Mesenchymal stem cell (in vitro differentiated cells and primary cell): ENCODE results near the gene LRP8.

Source experiments
- DNase-seq: peaks from one replicate; pipeline ENCODE4 v3.0.0-alpha.2; 2013
- H2AFZ ChIP-seq: one replicate; pipeline ENCODE4 v1.6.1; 2013; ENCODE audit warnings: low read depth, mild to moderate bottlenecking, control low read depth, inconsistent platforms, low read length, moderate library complexity
- H2AK5ac ChIP-seq: 2 replicates; pipeline ENCODE4 v1.6.1; 2013; ENCODE audit warnings: low read length, moderate library complexity, mild to moderate bottlenecking, inconsistent platforms; ENCODE audit not compliant: severe bottlenecking
- H2BK120ac ChIP-seq: one replicate; pipeline ENCODE4 v1.6.1; 2013; ENCODE audit warnings: low read depth, mild to moderate bottlenecking, inconsistent platforms, low read length, moderate library complexity
- H2BK12ac ChIP-seq, 2 experiments: one replicate each; pipeline ENCODE4 v1.6.1; 2013; ENCODE audit warnings: inconsistent platforms in 2 of 2, low read length in 2 of 2, mild to moderate bottlenecking in 2 of 2, moderate library complexity in 2 of 2, control low read depth in 1 of 2
- H2BK15ac ChIP-seq: one replicate; pipeline ENCODE4 v1.6.1; 2013; ENCODE audit warnings: mild to moderate bottlenecking, low read depth, inconsistent platforms; ENCODE audit not compliant: poor library complexity, severe bottlenecking
- H2BK5ac ChIP-seq: 2 replicates; pipeline ENCODE4 v1.6.1; 2013; ENCODE audit warnings: low read depth, mild to moderate bottlenecking, low read length, control low read depth, inconsistent platforms; ENCODE audit not compliant: poor library complexity, severe bottlenecking
- H3K14ac ChIP-seq, 2 experiments: one replicate each; pipeline ENCODE4 v1.6.1; 2013; ENCODE audit warnings: inconsistent platforms in 2 of 2, low read length in 2 of 2, control low read depth in 1 of 2, mild to moderate bottlenecking in 1 of 2, moderate library complexity in 1 of 2
- H3K18ac ChIP-seq, 2 experiments: one replicate each; pipeline ENCODE4 v1.6.1; 2013; ENCODE audit warnings: inconsistent platforms in 2 of 2, low read length in 2 of 2, control low read depth in 1 of 2, low read depth in 1 of 2, mild to moderate bottlenecking in 1 of 2
- H3K23ac ChIP-seq, 2 experiments: one replicate each; pipeline ENCODE4 v1.6.1; 2013; ENCODE audit warnings: inconsistent platforms in 2 of 2, low read length in 2 of 2, mild to moderate bottlenecking in 2 of 2, moderate library complexity in 2 of 2, control low read depth in 1 of 2
- H3K27ac ChIP-seq: 2 replicates; pipeline ENCODE4 v1.5.1; 2013; ENCODE audit warnings: mild to moderate bottlenecking, moderate library complexity, low read length, control low read depth, inconsistent platforms; ENCODE audit not compliant: poor library complexity, severe bottlenecking
- H3K27me3 ChIP-seq, 2 experiments: 2 replicates each; pipeline versions ENCODE4 v1.6.1 to v1.7.0; 2013; ENCODE audit warnings: low read length in 2 of 2, mild to moderate bottlenecking in 2 of 2, moderate library complexity in 2 of 2, control low read depth in 1 of 2, inconsistent platforms in 1 of 2; ENCODE audit not compliant: control insufficient read depth in 1 of 2, insufficient read depth in 1 of 2
- H3K36me3 ChIP-seq, 2 experiments: 2 replicates each; pipeline versions ENCODE4 v1.6.1 to v1.7.0; 2013; ENCODE audit warnings: low read length in 2 of 2, control low read depth in 1 of 2, inconsistent platforms in 1 of 2, low read depth in 1 of 2, mild to moderate bottlenecking in 1 of 2; ENCODE audit not compliant: insufficient read depth in 2 of 2, control insufficient read depth in 1 of 2
- H3K4ac ChIP-seq, 2 experiments: one replicate each; pipeline ENCODE4 v1.6.1; 2013; ENCODE audit warnings: inconsistent platforms in 2 of 2, low read length in 2 of 2, mild to moderate bottlenecking in 2 of 2, moderate library complexity in 2 of 2, control low read depth in 1 of 2, low read depth in 1 of 2
- H3K4me1 ChIP-seq: 2 replicates; pipeline ENCODE4 v1.6.1; 2013; ENCODE audit warnings: low read depth, low read length, control low read depth; ENCODE audit not compliant: control insufficient read depth, insufficient read depth
- H3K4me2 ChIP-seq: 2 replicates; pipeline ENCODE4 v1.6.1; 2013; ENCODE audit warnings: low read length, mild to moderate bottlenecking, inconsistent platforms; ENCODE audit not compliant: poor library complexity, severe bottlenecking
- H3K4me3 ChIP-seq, 2 experiments: 2 replicates each; pipeline versions ENCODE4 v1.5.1 to v1.7.0; 2013; ENCODE audit warnings: low read length in 2 of 2, mild to moderate bottlenecking in 2 of 2, control low read depth in 1 of 2, low read depth in 1 of 2; ENCODE audit not compliant: insufficient read depth in 1 of 2
- H3K79me1 ChIP-seq: replicated peaks from 2 replicates; pipeline ENCODE4 v1.6.1; 2013; ENCODE audit warnings: mild to moderate bottlenecking, control low read depth, low read length, inconsistent platforms; ENCODE audit not compliant: poor library complexity, severe bottlenecking
- H3K9ac ChIP-seq: 2 replicates; pipeline ENCODE4 v1.7.0; 2013; ENCODE audit warnings: mild to moderate bottlenecking, low read length, moderate library complexity
- H3K9me3 ChIP-seq: 2 replicates; pipeline ENCODE4 v1.7.0; 2013; ENCODE audit warnings: mild to moderate bottlenecking, low read length; ENCODE audit not compliant: control insufficient read depth
- H4K8ac ChIP-seq: one replicate; pipeline ENCODE4 v1.6.1; 2013; ENCODE audit warnings: inconsistent platforms, mild to moderate bottlenecking, low read length, moderate library complexity
- H4K91ac ChIP-seq: one replicate; pipeline ENCODE4 v1.6.1; 2013; ENCODE audit warnings: mild to moderate bottlenecking, low read length, inconsistent platforms
- WGBS: methylation state at CpG from one replicate; pipeline ENCODE4 v1.1.7; 2013; ENCODE audit warnings: mixed read lengths; 5-methylcytosine and 5-hydroxymethylcytosine counted together

LRP8 gene

DNA sequence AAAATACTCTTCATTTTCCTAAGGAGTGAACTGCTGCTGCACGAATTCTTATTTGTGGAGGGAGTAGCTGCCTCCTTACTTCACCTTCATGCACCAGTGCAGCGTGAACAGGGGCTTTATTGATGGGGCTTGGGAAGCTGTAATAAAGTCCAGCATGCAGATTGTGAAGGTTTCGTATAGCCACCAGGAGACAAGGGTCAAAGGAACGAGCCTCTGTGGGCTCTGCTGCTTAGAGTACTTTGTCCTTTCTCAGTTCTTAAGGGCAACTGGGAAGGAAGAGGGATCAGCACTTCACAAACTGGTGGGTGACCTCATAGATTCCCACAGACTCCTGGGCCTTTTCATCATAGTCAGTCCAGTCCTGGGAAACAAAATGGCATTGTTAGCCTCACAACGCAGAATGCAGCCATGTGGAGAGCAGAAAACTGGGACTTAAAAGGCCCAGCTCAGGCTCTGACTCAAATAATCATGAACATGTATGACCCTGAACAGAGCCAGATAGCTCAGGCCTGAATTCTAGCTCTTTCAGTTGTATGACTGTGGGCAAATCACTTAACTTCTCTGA lies 113.4 kb downstream of the LRP8 start:
- H3K23ac ChIP-seq = no peak overlapping the region
- no peaks in the 10 kb centered on the region for H3K9me3 ChIP-seq

DNA sequence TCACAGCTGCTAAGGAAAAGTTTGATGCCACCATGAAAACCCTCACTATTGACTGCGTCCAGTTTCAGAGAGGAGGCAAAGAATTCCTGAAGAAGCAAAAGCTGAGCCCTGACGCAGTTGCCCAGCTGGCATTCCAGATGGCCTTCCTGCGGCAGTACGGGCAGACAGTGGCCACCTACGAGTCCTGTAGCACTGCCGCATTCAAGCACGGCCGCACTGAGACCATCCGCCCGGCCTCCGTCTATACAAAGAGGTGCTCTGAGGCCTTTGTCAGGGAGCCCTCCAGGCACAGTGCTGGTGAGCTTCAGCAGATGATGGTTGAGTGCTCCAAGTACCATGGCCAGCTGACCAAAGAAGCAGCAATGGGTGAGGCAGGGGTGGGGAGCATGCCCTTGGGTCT lies 116.9 kb downstream of the LRP8 start:
- Histone ChIP-seq H3K4me3 (no peak overlapping the region), H3K9me3 (no peaks in the 10 kb centered on the region), H2BK12ac (no peak overlapping the region), H4K91ac (no peak overlapping the region), H2AK5ac (no peak overlapping the region), H2BK15ac (no peak overlapping the region), H4K8ac (no peak overlapping the region), H3K27ac (no peak overlapping the region), H2BK5ac (no peak overlapping the region), H3K14ac (no peak overlapping the region), H3K27me3 (no peaks in the 10 kb centered on the region), H2AFZ (no peak overlapping the region), H3K9ac (no peak overlapping the region), H3K18ac (no peak overlapping the region), H3K4me2 (no peak overlapping the region), H3K4ac (no peak overlapping the region), H2BK120ac (no peak overlapping the region), H3K23ac (no peak overlapping the region), H3K36me3 (peaks cover 37 to 72% of the 10 kb centered on the region in 2 experiments), H3K79me1 (peaks cover 22% of the 10 kb centered on the region), H3K4me1 (no peaks in the 10 kb centered on the region)
- 98% methylated on average over 11 of the region's 11 CpGs for WGBS
- no peak for DNase-seq

More for the DNA sequence above, 113.4 kb downstream of the LRP8 start:
- no peak overlapping the region for H2AK5ac ChIP-seq
- peaks cover 2% of the 10 kb centered on the region for H3K4me1 ChIP-seq
- H3K79me1 ChIP-seq = peaks cover 28% of the 10 kb centered on the region
- H3K4me2 ChIP-seq = no peak overlapping the region
- no peak overlapping the region for H3K27ac ChIP-seq
- no peak overlapping the region for H2BK120ac ChIP-seq
- H4K8ac ChIP-seq = no peak overlapping the region
- H3K4me3 ChIP-seq = no peak overlapping the region
- no peak overlapping the region for H2BK12ac ChIP-seq
- H4K91ac ChIP-seq = no peak overlapping the region
- H3K14ac ChIP-seq = no peak overlapping the region
- H2BK5ac ChIP-seq = no peak overlapping the region
- 95% methylated on average over 5 of the region's 5 CpGs for WGBS
- H3K9ac ChIP-seq = no peak overlapping the region
- H3K18ac ChIP-seq = no peak overlapping the region
- H2BK15ac ChIP-seq = no peak overlapping the region
- no peaks in the 10 kb centered on the region for H3K27me3 ChIP-seq
- DNase-seq = no peak
- H2AFZ ChIP-seq = no peak overlapping the region
- H3K36me3 ChIP-seq = peaks cover 38 to 90% of the 10 kb centered on the region in 2 experiments
- no peak overlapping the region for H3K4ac ChIP-seq

DNA sequence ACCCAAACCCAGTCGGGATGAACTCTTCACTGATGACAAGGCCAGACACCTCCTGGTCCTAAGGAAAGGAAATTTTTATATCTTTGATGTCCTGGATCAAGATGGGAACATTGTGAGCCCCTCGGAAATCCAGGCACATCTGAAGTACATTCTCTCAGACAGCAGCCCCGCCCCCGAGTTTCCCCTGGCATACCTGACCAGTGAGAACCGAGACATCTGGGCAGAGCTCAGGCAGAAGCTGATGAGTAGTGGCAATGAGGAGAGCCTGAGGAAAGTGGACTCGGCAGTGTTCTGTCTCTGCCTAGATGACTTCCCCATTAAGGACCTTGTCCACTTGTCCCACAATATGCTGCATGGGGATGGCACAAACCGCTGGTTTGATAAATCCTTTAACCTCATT lies 117.5 kb downstream of the LRP8 start:
- peaks cover 24% of the 10 kb centered on the region for H3K79me1 ChIP-seq
- no peak overlapping the region for H3K9ac ChIP-seq
- no peaks in the 10 kb centered on the region for H3K4me1 ChIP-seq
- no peak overlapping the region for H2BK5ac ChIP-seq
- H3K18ac ChIP-seq = no peak overlapping the region
- no peaks in the 10 kb centered on the region for H3K9me3 ChIP-seq
- WGBS = 96% methylated on average over 6 of the region's 7 CpGs
- no peaks in the 10 kb centered on the region for H3K27me3 ChIP-seq
- H2BK120ac ChIP-seq = no peak overlapping the region
- H3K27ac ChIP-seq = no peak overlapping the region
- H4K8ac ChIP-seq = no peak overlapping the region
- H3K23ac ChIP-seq = no peak overlapping the region
- H3K14ac ChIP-seq = no peak overlapping the region
- no peak for DNase-seq
- no peak overlapping the region for H3K4ac ChIP-seq
- H3K36me3 ChIP-seq = peaks cover 43 to 69% of the 10 kb centered on the region in 2 experiments
- H4K91ac ChIP-seq = no peak overlapping the region
- no peak overlapping the region for H2AFZ ChIP-seq
- H3K4me3 ChIP-seq = no peak overlapping the region
- no peak overlapping the region for H3K4me2 ChIP-seq
- no peak overlapping the region for H2AK5ac ChIP-seq
- H2BK12ac ChIP-seq = no peak overlapping the region
- H2BK15ac ChIP-seq = no peak overlapping the region

DNA sequence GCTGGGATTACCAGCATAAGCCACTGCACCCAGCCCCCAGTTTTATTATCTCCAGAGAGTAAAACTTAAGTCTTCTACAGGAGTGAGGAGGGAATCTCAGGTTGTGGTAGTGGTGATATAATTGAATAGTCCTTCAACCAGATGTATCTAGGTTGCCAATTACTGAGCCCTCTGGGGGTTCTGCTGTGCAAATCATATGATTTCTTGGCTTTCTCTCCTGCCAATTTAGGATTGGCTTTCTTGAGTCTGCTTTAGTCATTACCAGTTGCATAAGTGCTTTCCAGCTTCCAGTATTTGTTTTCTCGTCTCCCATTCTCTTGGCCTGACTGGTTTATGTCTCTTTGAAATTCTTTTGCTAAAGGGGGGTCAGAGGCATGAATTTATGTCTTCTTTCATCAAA lies 120.1 kb downstream of the LRP8 start:
- Histone ChIP-seq H3K9ac (peak overlapping the region; percentile 40), H3K9me3 (no peaks in the 10 kb centered on the region), H2BK120ac (no peak overlapping the region), H3K23ac (no peak overlapping the region), H3K18ac (no peak overlapping the region), H3K4me2 (no peak overlapping the region), H3K4me3 (peak overlapping the region in 1 of 2 experiments; percentile 36), H2AFZ (no peak overlapping the region), H4K8ac (no peak overlapping the region), H2BK5ac (no peak overlapping the region), H2BK15ac (no peak overlapping the region), H3K27me3 (no peaks in the 10 kb centered on the region), H3K4me1 (no peaks in the 10 kb centered on the region), H2AK5ac (no peak overlapping the region), H3K36me3 (peaks cover 36 to 70% of the 10 kb centered on the region in 2 experiments), H3K79me1 (peaks cover 22% of the 10 kb centered on the region), H3K4ac (no peak overlapping the region), H4K91ac (no peak overlapping the region), H3K27ac (no peak overlapping the region), H3K14ac (no peak overlapping the region), H2BK12ac (no peak overlapping the region)
- no peak for DNase-seq
- no CpG with 5 or more reads among the region's 1 CpG for WGBS
